HEK293 (cell line): ENCODE data around the gene TMEM273.

Source experiments
- CTCF ChIA-PET: fragments of 350-600 bp; formaldehyde crosslinking; extraction: SDS; loops from one replicate; lab custom pipeline; 2021; ENCODE audit warnings: antibody characterized with exemption; lab: Yijun Ruan, JAX
- POLR2A ChIA-PET: fragments of 300-600 bp; formaldehyde crosslinking; extraction: SDS; loops from one replicate; lab custom pipeline; 2020; ENCODE audit warnings: antibody characterized with exemption, inconsistent platforms; lab: Yijun Ruan, JAX
- H3K27ac ChIP-seq: fragments of 200-500 bp; sonication (Bioruptor generic); 2 replicates; pipeline ENCODE4 v1.5.1; 2014; ENCODE audit warnings: low read depth, low read length, control low read depth, inconsistent platforms; ENCODE audit errors: extremely low read depth
- H3K36me3 ChIP-seq, 2 experiments: fragments of 200-500 bp in 1 of 2; sonication (Bioruptor generic) in 1 of 2; 1 replicate in 1 of 2; 2 replicates in 1 of 2; pipeline ENCODE4 v1.5.1; 2014 to 2017; ENCODE audit warnings: inconsistent platforms in 2 of 2, low read length in 2 of 2; ENCODE audit not compliant: control insufficient read depth in 2 of 2, insufficient read depth in 1 of 2
- H3K4me1 ChIP-seq: fragments of 200-500 bp; sonication (Bioruptor generic); 2 replicates; pipeline ENCODE4 v1.5.1; 2014; ENCODE audit warnings: mild to moderate bottlenecking, low read length, inconsistent platforms; ENCODE audit not compliant: control insufficient read depth, insufficient read depth
- H3K4me3 ChIP-seq: 2 replicates; pipeline ENCODE4 v1.5.1; 2011; ENCODE audit warnings: low read depth, mild to moderate bottlenecking, control low read depth, low read length, moderate library complexity
- H3K9me3 ChIP-seq: fragments of 200-500 bp; sonication (Bioruptor generic); 2 replicates; pipeline ENCODE4 v1.5.1; 2014; ENCODE audit warnings: low read depth, low read length, inconsistent platforms; ENCODE audit not compliant: control insufficient read depth, insufficient read depth
- ATF2 ChIP-seq: fragments of 450-650 bp; formaldehyde crosslinking; IDR thresholded peaks from 2 replicates; pipeline ENCODE4 v1.5.1; 2016; ENCODE audit warnings: missing biosample characterization, missing genetic modification characterization, low read depth
- GFI1B ChIP-seq: fragments of 450-650 bp; formaldehyde crosslinking; IDR thresholded peaks from 2 replicates; pipeline ENCODE4 v1.5.1; 2016; ENCODE audit warnings: missing biosample characterization, missing genetic modification characterization
- HOXA7 ChIP-seq: sonication (generic); formaldehyde crosslinking; IDR thresholded peaks from 2 replicates; pipeline ENCODE4 v1.8.1; 2022; ENCODE audit warnings: missing genetic modification reagents, borderline replicate concordance
- KLF8 ChIP-seq: fragments of 450-650 bp; formaldehyde crosslinking; IDR thresholded peaks from 2 replicates; pipeline ENCODE4 v1.5.1; 2016; ENCODE audit warnings: missing biosample characterization, missing genetic modification characterization
- KLF9 ChIP-seq: fragments of 450-650 bp; formaldehyde crosslinking; IDR thresholded peaks from 2 replicates; pipeline ENCODE4 v1.5.1; 2016; ENCODE audit warnings: missing biosample characterization, missing genetic modification characterization, low read depth
- PRDM2 ChIP-seq: fragments of 450-650 bp; formaldehyde crosslinking; IDR thresholded peaks from 2 replicates; pipeline ENCODE4 v1.5.1; 2016; ENCODE audit warnings: missing biosample characterization, missing genetic modification characterization, borderline replicate concordance
- REPIN1 ChIP-seq: fragments of 450-650 bp; formaldehyde crosslinking; IDR thresholded peaks from 2 replicates; pipeline ENCODE4 v1.5.1; 2017; ENCODE audit warnings: missing biosample characterization, missing genetic modification characterization, low read depth
- SETDB1 ChIP-seq: IDR thresholded peaks from one replicate; pipeline ENCODE4 v1.6.1; 2017; ENCODE audit warnings: mild to moderate bottlenecking, low read length, moderate library complexity, mixed read lengths; ENCODE audit not compliant: insufficient read length
- TRIM28 ChIP-seq: IDR thresholded peaks from 2 replicates; pipeline ENCODE4 v1.6.1; 2011; ENCODE audit warnings: low read length, control low read depth, borderline replicate concordance
- ZBTB21 ChIP-seq: fragments of 450-650 bp; formaldehyde crosslinking; IDR thresholded peaks from 2 replicates; pipeline ENCODE4 v1.5.1; 2017; ENCODE audit warnings: missing biosample characterization, missing genetic modification characterization
- ZBTB44 ChIP-seq: fragments of 450-650 bp; IDR thresholded peaks from 2 replicates; pipeline ENCODE4 v1.5.1; 2018; ENCODE audit warnings: missing biosample characterization, mild to moderate bottlenecking, missing genetic modification characterization
- ZNF132 ChIP-seq: fragments of 450-650 bp; formaldehyde crosslinking; IDR thresholded peaks from 2 replicates; pipeline ENCODE4 v1.5.1; 2017; ENCODE audit warnings: missing biosample characterization, missing genetic modification characterization, borderline replicate concordance
- ZNF133 ChIP-seq: fragments of 450-650 bp; formaldehyde crosslinking; IDR thresholded peaks from 2 replicates; pipeline ENCODE4 v1.5.1; 2016; ENCODE audit warnings: missing biosample characterization, missing genetic modification characterization
- ZNF184 ChIP-seq: fragments of 450-650 bp; IDR thresholded peaks from 2 replicates; pipeline ENCODE4 v1.5.1; 2018; ENCODE audit warnings: missing biosample characterization, mild to moderate bottlenecking, missing genetic modification characterization
- ZNF26 ChIP-seq: fragments of 450-650 bp; formaldehyde crosslinking; IDR thresholded peaks from 2 replicates; pipeline ENCODE4 v1.5.1; 2016; ENCODE audit warnings: missing biosample characterization, missing genetic modification characterization
- ZNF366 ChIP-seq: fragments of 450-650 bp; formaldehyde crosslinking; conservative IDR thresholded peaks from 2 replicates; pipeline ENCODE4 v1.5.1; 2016; ENCODE audit warnings: missing biosample characterization, missing genetic modification characterization
- ZNF391 ChIP-seq: fragments of 450-650 bp; formaldehyde crosslinking; IDR thresholded peaks from 2 replicates; pipeline ENCODE4 v1.5.1; 2016; ENCODE audit warnings: low read depth, missing biosample characterization, missing genetic modification characterization, borderline replicate concordance
- ZNF488 ChIP-seq: fragments of 450-650 bp; formaldehyde crosslinking; IDR thresholded peaks from 2 replicates; pipeline ENCODE4 v1.5.1; 2016; ENCODE audit warnings: missing biosample characterization, missing genetic modification characterization
- ZSCAN18 ChIP-seq: fragments of 450-650 bp; formaldehyde crosslinking; IDR thresholded peaks from 2 replicates; pipeline ENCODE4 v1.5.1; 2016; ENCODE audit warnings: missing biosample characterization, missing genetic modification characterization
- ZSCAN30 ChIP-seq: fragments of 450-650 bp; IDR thresholded peaks from 2 replicates; pipeline ENCODE4 v1.5.1; 2018; ENCODE audit warnings: missing biosample characterization, mild to moderate bottlenecking, missing genetic modification characterization, moderate library complexity

TMEM273 gene

GRCh38 chr10:49136525-49136924, 51.7 kb downstream of the TMEM273 start (continued):
- TF ChIP-seq ZNF366 (tag by site-specific recombination) (no peak), GFI1B (tag by site-specific recombination) (no peak), ZNF184 (tag by site-specific recombination) (peak; percentile 85), ZNF26 (tag by site-specific recombination) (no peak)

- POLR2A ChIA-PET: no interaction called here
- TF ChIP-seq KLF9 (no peak), TRIM28 (0 out of 2 replicates have a peak, but pooled peaks have one; percentile 50), ATF2 (peak; percentile 89), SETDB1 (peak; percentile 9), HOXA7 (CRISPR knock-in tag) (no peak), ZNF133 (tag by site-specific recombination) (no peak), ZNF488 (no peak), REPIN1 (tag by site-specific recombination) (no peak), KLF8 (tag by site-specific recombination) (no peak), ZSCAN18 (tag by site-specific recombination) (no peak), ZBTB44 (no peak), ZBTB21 (peak; percentile 48; the same call in 1 of the 2 replicates), PRDM2 (tag by site-specific recombination) (no peak), ZNF132 (tag by site-specific recombination) (no peak), ZSCAN30 (tag by site-specific recombination) (no peak), ZNF391 (no peak)
Measured at GRCh38 chr10:49135575-49136313, 52.4 kb downstream of the TMEM273 start.

More at GRCh38 chr10:49135575-49136313, 52.4 kb downstream of the TMEM273 start:
- CTCF ChIA-PET: interaction anchor here (0.8 to 1.5 kb wide), 2 partner anchors 29 to 267 kb away, joined by 3 to 10 read pairs; no protein-coding TSS in a partner anchor
- no peak overlapping the region for H3K27ac ChIP-seq
- no peaks in the 10 kb centered on the region for H3K36me3 ChIP-seq
- H3K4me1 ChIP-seq: no peaks in the 10 kb centered on the region
- no peaks in the 10 kb centered on the region for H3K9me3 ChIP-seq
- no peak overlapping the region for H3K4me3 ChIP-seq
